DOHH2 (cell line): ENCODE measurements around the gene FIGN.

Experiments used
- CTCF ChIP-seq: fragments of 200-600 bp; sonication (generic); IDR thresholded peaks from one replicate; pipeline ENCODE4 v1.5.1; 2014; ENCODE audit warnings: antibody characterized with exemption, mild to moderate bottlenecking, low read depth, low read length; ENCODE audit not compliant: poor library complexity, severe bottlenecking
- EZH2phosphoT487 ChIP-seq: fragments of 200-600 bp; sonication (generic); IDR thresholded peaks from 2 replicates; pipeline ENCODE4 v1.6.1; 2017; ENCODE audit warnings: borderline replicate concordance, mild to moderate bottlenecking, antibody characterized with exemption, low read length, moderate library complexity, mixed read lengths

- TF ChIP-seq CTCF, result no peak
- no peak for TF ChIP-seq EZH2phosphoT487
Observed at GRCh38 chr2:163612332-163612731, 123.5 kb downstream of the FIGN start.
